ENCODE results near the gene NELFCD. TPM values are rescaled to one million over a fixed set of nuclear protein-coding genes. Genes with fewer than 3 reads are reported as not detected.
"Not testable (repeated sequence)": the region's sequence is repeated elsewhere in the genome, so short reads cannot be mapped to it uniquely, and the experiment has no call there.

The NELFCD gene
- total RNA-seq, 4 donors from 2014 or later, result 44.7 to 63.5 (median 53.4) TPM

DNA sequence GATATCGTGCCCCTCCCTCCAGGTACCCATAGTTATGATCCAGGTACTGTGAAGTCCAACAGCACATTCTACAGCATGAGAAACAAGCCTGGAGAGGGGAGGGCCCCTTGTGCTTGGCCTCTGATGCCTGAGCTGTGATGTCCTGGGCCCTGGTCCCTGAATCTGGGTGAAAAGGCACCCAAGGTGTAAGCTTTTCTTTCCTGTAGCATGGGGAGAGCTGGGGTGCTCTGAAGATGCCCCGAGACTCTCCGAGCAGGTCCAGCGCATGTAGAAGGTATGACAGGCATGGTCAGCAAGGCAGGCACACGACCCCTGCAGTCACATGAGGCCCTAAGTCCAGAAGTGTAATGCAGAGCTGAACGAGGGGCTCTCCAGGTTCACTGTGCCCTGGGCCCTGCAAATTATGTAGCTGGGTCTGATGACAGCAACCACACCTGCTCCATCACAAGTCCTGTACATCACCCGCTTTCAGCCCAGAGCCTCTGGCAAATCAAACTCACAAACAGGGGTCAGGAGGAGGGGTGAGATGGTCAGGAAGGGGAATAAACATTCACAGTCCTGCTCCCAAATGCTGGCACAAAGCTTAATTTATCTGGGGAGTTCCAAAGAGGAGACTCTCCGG is 27.8 kb downstream of the NELFCD start:
- TF ChIP-seq, protein P1, sequence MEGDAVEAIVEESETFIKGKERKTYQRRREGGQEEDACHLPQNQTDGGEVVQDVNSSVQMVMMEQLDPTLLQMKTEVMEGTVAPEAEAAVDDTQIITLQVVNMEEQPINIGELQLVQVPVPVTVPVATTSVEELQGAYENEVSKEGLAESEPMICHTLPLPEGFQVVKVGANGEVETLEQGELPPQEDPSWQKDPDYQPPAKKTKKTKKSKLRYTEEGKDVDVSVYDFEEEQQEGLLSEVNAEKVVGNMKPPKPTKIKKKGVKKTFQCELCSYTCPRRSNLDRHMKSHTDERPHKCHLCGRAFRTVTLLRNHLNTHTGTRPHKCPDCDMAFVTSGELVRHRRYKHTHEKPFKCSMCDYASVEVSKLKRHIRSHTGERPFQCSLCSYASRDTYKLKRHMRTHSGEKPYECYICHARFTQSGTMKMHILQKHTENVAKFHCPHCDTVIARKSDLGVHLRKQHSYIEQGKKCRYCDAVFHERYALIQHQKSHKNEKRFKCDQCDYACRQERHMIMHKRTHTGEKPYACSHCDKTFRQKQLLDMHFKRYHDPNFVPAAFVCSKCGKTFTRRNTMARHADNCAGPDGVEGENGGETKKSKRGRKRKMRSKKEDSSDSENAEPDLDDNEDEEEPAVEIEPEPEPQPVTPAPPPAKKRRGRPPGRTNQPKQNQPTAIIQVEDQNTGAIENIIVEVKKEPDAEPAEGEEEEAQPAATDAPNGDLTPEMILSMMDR (IDR thresholded peaks at IDR 0.05), result no peak
- ATAC-seq (ENCODE audit: low FRiP score) (no peak), DNase-seq (ENCODE audit: low spot score) (no peak)

GRCh38 chr20:59010321-59010994 is 29.4 kb downstream of the NELFCD start:
- no peak for ATAC-seq (ENCODE audit: low FRiP score)
- no peak for DNase-seq (ENCODE audit: low spot score)
- TF ChIP-seq, protein P1 (IDR thresholded peaks at IDR 0.05), result no peak

- DNase-seq (ENCODE audit: low spot score), result no peak
- ATAC-seq (ENCODE audit: low FRiP score), result no peak
- TF ChIP-seq, protein P1 (IDR thresholded peaks at IDR 0.05), result no peak
Observed at GRCh38 chr20:59010995-59011873, 30.2 kb downstream of the NELFCD start.

DNA sequence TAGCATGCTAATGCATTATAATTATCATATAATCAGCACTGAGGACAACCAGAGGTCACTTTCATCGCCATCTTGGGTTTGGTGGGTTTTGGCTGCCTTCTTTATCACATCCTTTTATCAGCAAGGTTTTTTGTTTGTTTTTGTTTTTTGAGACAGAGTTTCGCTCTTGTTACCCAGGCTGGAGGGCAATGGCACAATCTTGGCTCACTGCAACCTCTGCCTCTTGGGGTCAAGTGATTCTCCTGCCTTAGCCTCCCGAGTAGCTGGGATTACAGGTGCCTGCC is 30.8 kb downstream of the NELFCD start:
- DNase-seq (ENCODE audit: low spot score); ATAC-seq (ENCODE audit: low FRiP score): not testable (repeated sequence)

- DNase-seq (ENCODE audit: low spot score) (no peak), ATAC-seq (ENCODE audit: low FRiP score) (no peak)
- TF ChIP-seq, protein P1 (IDR thresholded peaks at IDR 0.05), result no peak
Observed at GRCh38 chr20:59013031-59013951, 32.2 kb downstream of the NELFCD start.

DNA sequence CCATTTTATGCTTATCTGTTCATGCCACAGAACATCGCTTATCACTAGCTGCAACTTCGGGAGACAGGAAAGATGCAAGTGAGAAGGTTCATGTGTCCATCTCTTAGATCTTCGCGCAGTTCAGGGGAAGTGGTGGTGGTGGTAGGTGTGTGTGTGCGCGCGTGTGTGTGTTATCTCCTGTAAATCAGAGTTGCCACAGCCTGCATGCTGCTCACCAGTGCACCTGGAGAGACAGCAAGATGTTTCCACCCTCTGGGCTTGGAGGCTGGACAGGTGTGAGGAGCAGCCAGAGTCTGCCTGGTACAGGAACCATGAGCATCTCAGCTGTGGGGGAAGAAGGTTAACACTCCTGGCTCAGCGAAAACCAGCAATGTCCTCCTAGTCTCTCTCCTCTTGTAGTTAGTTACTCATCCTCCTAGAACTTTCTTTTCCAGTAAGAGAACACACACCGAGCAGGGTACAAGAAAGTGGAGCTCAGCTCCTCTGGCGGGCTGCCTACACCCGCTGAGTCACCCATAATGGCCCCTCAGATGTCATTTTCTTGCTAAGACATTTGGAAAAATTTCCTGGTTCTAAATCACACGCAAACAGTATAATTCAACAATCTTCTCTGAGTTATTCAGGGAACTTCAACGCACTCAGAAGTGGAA is 33.0 kb downstream of the NELFCD start:
- no peak for ATAC-seq (ENCODE audit: low FRiP score)
- TF ChIP-seq, protein P1 (IDR thresholded peaks at IDR 0.05), result no peak
- no peak for DNase-seq (ENCODE audit: low spot score)

Measured in omental fat pad (tissue), 4 donors.